Measurements from ENCODE around the gene TMCC2.
"Not testable (repeated sequence)": the region's sequence is repeated elsewhere in the genome, so short reads cannot be mapped to it uniquely, and the experiment has no call there.

The TMCC2 gene

GRCh38 chr1:205214756-205215155 is 13.0 kb upstream of the TMCC2 start:
- DNase-seq = no peak

- no peak for DNase-seq
Observed at GRCh38 chr1:205216588-205216987, 11.2 kb upstream of the TMCC2 start.

GRCh38 chr1:205217418-205217817 is 10.3 kb upstream of the TMCC2 start:
- no peak for DNase-seq

GRCh38 chr1:205220421-205220820 is 7.3 kb upstream of the TMCC2 start:
- no peak for DNase-seq

GRCh38 chr1:205224736-205225135 is 3.0 kb upstream of the TMCC2 start:
- no peak for DNase-seq

- no peak for DNase-seq
Observed at GRCh38 chr1:205225901-205226765, 1.6 kb upstream of the TMCC2 start.

- DNase-seq = no peak
Observed at GRCh38 chr1:205226868-205227583, 720 bp upstream of the TMCC2 start.

- no peak for DNase-seq
Observed at GRCh38 chr1:205228093-205228521, 361 bp downstream of the TMCC2 start.

- DNase-seq = peak; percentile 71 to 80
Observed at GRCh38 chr1:205229399-205229871, 1.7 kb downstream of the TMCC2 start.

GRCh38 chr1:205229916-205230700 is 2.4 kb downstream of the TMCC2 start:
- DNase-seq = no peak

GRCh38 chr1:205230982-205231381 is 3.2 kb downstream of the TMCC2 start:
- no peak for DNase-seq

GRCh38 chr1:205232127-205232820 is 4.5 kb downstream of the TMCC2 start:
- no peak for DNase-seq

- no peak for DNase-seq
Observed at GRCh38 chr1:205232945-205233397, 5.2 kb downstream of the TMCC2 start.

- not testable (repeated sequence) for DNase-seq
Observed at GRCh38 chr1:205233986-205234385, 6.2 kb downstream of the TMCC2 start.

- no peak for DNase-seq
Observed at GRCh38 chr1:205235951-205236350, 8.2 kb downstream of the TMCC2 start.

- no peak for DNase-seq
Observed at GRCh38 chr1:205236526-205236925, 8.8 kb downstream of the TMCC2 start.

GRCh38 chr1:205236951-205237475 is 9.3 kb downstream of the TMCC2 start:
- DNase-seq = no peak

- no peak for DNase-seq
Observed at GRCh38 chr1:205237526-205238484, 10.1 kb downstream of the TMCC2 start.

- no peak for DNase-seq
Observed at GRCh38 chr1:205239078-205239477, 11.3 kb downstream of the TMCC2 start.

GRCh38 chr1:205240118-205240517 is 12.4 kb downstream of the TMCC2 start:
- no peak for DNase-seq

GRCh38 chr1:205240569-205240968 is 12.8 kb downstream of the TMCC2 start:
- DNase-seq = no peak
